ENCODE results near the gene ARR3. TPM values are rescaled to one million over a fixed set of nuclear protein-coding genes. Genes with fewer than 3 reads are reported as not detected.

ARR3 gene
- total RNA-seq, 6 donors from 2014 or later = not detected

DNA sequence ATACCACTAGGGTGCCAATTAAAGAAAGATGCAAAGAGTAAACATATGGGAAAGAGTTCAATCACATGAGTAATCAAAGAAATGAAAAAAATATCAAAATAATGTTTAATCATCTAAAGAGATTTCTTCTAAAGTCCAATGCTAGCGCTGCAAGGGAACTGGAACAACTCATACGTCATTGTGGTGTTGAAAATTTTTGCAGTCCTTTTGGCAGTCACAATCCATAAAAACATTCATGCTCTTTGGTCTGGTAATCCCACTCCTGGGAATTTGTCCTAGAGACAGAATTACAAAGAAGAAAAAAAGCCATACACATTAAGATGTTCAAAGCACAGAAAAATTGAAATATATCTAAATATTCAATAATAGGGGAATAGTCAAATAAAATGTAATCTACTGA, 12.7 kb upstream of the ARR3 start:
- no peaks in the 10 kb centered on the region for H3K4me1 ChIP-seq
- H3K36me3 ChIP-seq = no peaks in the 10 kb centered on the region
- H3K27ac ChIP-seq = no peak overlapping the region
- H3K4me3 ChIP-seq = no peak overlapping the region
- H3K9me3 ChIP-seq = no peaks in the 10 kb centered on the region
- peak in 1 of 2 donors; percentile 78 for ATAC-seq (ENCODE audit: low FRiP score in 2 of 2)
- TF ChIP-seq EP300 (IDR thresholded peaks at IDR 0.05) (no peak), POLR2A (IDR thresholded peaks at IDR 0.05) (no peak), POLR2AphosphoS5 (IDR thresholded peaks at IDR 0.05) (no peak)
- TF ChIP-seq, protein P1, sequence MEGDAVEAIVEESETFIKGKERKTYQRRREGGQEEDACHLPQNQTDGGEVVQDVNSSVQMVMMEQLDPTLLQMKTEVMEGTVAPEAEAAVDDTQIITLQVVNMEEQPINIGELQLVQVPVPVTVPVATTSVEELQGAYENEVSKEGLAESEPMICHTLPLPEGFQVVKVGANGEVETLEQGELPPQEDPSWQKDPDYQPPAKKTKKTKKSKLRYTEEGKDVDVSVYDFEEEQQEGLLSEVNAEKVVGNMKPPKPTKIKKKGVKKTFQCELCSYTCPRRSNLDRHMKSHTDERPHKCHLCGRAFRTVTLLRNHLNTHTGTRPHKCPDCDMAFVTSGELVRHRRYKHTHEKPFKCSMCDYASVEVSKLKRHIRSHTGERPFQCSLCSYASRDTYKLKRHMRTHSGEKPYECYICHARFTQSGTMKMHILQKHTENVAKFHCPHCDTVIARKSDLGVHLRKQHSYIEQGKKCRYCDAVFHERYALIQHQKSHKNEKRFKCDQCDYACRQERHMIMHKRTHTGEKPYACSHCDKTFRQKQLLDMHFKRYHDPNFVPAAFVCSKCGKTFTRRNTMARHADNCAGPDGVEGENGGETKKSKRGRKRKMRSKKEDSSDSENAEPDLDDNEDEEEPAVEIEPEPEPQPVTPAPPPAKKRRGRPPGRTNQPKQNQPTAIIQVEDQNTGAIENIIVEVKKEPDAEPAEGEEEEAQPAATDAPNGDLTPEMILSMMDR (IDR thresholded peaks at IDR 0.05) = no peak
- H3K27me3 ChIP-seq = no peaks in the 10 kb centered on the region
- WGBS, 2 donors = 75 to 85% methylated on average over 2 of the region's 2 CpGs
- no peak for DNase-seq

DNA sequence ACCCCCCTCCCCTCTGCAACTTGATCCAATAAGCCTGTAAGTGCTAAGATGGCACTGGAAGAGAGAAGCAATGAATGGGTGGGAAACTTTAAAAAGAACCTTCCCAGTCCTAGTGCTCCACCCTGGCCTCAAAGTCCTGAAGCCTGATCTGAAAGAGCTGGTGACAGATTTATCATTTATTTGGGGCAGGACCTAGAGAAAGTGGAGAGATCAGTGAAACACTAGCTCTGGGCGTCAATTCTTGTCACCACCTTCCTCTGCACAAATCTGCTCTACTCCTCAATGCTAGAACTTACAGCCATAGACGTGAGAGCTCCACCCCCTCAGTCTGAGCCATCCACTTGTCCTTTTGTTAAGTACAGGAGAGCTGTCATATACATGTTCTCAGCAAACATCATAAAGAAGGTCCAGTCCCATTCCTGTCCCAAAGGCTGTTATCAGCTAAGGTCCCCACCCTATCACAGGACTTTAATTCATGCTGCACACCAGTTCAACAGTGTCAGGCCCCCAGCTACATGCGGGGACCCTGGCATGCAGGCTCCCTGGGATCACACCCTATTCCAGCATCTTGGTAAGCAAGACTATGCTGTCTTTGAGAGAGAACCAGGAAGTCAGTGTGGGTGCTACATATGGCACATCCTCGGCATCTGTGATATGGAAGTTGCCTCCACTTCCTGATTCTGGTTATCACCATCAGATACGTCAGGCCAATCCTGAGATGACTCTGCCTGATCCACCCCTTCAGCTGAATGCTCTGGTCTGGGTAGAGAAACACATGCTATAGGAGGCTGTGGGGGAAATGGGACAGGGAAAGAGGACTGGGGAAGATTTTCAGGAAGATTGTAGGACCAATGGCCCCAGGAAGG, 10.5 kb upstream of the ARR3 start:
- no peak for ATAC-seq (ENCODE audit: low FRiP score in 2 of 2)
- no peaks in the 10 kb centered on the region for H3K36me3 ChIP-seq
- H3K9me3 ChIP-seq = no peaks in the 10 kb centered on the region
- H3K27ac ChIP-seq = no peak overlapping the region
- WGBS, 2 donors = 57 to 70% methylated on average over 2 to 5 of the region's 5 CpGs
- no peak overlapping the region for H3K4me3 ChIP-seq
- TF ChIP-seq POLR2A (IDR thresholded peaks at IDR 0.05) (no peak), EP300 (IDR thresholded peaks at IDR 0.05) (no peak), POLR2AphosphoS5 (IDR thresholded peaks at IDR 0.05) (no peak)
- TF ChIP-seq, protein P1 (IDR thresholded peaks at IDR 0.05) = no peak
- no peaks in the 10 kb centered on the region for H3K4me1 ChIP-seq
- H3K27me3 ChIP-seq = no peaks in the 10 kb centered on the region
- no peak for DNase-seq

DNA sequence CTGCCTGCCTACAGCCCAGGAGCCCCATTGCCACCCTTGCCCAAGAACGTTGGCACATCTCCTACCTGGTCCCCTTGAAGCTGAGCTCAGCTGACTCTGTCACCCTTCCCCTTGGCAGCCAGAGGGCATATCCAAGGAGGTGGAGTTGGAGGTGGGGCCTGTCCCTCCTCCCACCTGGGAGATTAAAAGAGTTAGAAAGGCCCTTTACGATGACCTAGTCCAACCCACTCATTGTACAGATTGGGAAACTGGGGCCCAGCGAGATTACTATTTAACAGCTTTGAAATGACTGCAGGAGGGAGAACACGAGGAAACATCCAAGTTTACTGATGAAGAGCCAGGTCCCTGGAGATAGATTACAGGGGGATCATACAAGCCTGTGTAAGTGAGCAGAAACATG, 8.0 kb upstream of the ARR3 start, which contains the start of gene P2RY4:
Gene P2RY4 (minus strand): TSS at position 101 of the 400 bp plus-strand sequence. CDS start 580 bp downstream, outside the sequence.
- H3K4me1 ChIP-seq = no peaks in the 10 kb centered on the region
- ATAC-seq (ENCODE audit: low FRiP score in 2 of 2) (no peak), DNase-seq (no peak)
- H3K4me3 ChIP-seq = no peak within 1 kb of the TSS
- H3K27ac ChIP-seq = no peak within 1 kb of the TSS
- no peaks in the 10 kb centered on the region for H3K9me3 ChIP-seq
- H3K27me3 ChIP-seq = no peaks in the 10 kb centered on the region
- WGBS, 2 donors = 60 to 94% methylated on average over 4 of the region's 4 CpGs
- H3K36me3 ChIP-seq = no peaks in the 10 kb centered on the region
- TF ChIP-seq, protein P1 (IDR thresholded peaks at IDR 0.05) = no peak
- TF ChIP-seq POLR2A (IDR thresholded peaks at IDR 0.05) (no peak), POLR2AphosphoS5 (IDR thresholded peaks at IDR 0.05) (no peak), EP300 (IDR thresholded peaks at IDR 0.05) (no peak)

DNA sequence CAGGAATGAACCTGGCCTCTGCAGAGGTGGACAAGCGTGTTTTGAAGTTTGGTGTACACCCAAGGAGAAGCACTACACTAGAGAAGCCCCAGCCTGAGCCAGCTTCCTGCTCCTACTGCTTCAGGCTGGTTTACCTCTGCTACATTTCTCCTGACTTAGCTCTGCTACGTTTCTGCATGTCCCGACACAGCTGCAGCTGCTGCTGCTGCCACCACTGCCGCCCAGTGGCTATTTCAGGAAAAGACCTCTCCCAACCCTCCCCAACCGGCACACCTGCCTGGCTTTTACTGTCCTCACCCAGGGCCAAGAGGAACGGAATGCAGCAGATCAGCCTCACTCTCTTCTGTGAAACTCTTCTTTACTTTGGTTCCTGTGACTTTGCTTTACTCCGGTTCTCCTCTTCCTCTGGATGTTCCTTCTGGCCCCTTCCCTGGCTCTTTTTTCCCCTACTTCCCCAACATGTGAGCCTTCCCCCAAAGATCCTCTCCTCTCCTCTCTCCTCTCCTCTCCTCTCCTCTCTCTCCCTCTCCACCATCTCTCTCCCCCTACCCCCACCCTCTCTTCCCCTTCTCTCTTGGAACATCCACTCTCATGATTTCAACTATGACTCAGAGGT, 5.1 kb upstream of the ARR3 start:
- ATAC-seq (ENCODE audit: low FRiP score in 2 of 2) = peak in 1 of 2 donors; percentile 69

More for the DNA sequence above, 5.1 kb upstream of the ARR3 start:
- Histone ChIP-seq H3K4me1 (no peaks in the 10 kb centered on the region), H3K27me3 (no peaks in the 10 kb centered on the region), H3K27ac (no peak overlapping the region), H3K9me3 (no peaks in the 10 kb centered on the region), H3K4me3 (no peak overlapping the region), H3K36me3 (no peaks in the 10 kb centered on the region)
- peak in 1 of 2 donors; percentile 36 for DNase-seq
- TF ChIP-seq, protein P1 (IDR thresholded peaks at IDR 0.05) = peak in 4 of 6 experiments; percentile 16 to 40 (median 34)
- TF ChIP-seq EP300 (IDR thresholded peaks at IDR 0.05) (no peak), POLR2AphosphoS5 (IDR thresholded peaks at IDR 0.05) (no peak), POLR2A (IDR thresholded peaks at IDR 0.05) (no peak)
- 21 to 25% methylated on average over 7 of the region's 7 CpGs for WGBS, 2 donors

Measured in upper lobe of left lung (tissue), 6 donors.